ENCODE measurements around the gene PRRT1B.

PRRT1B gene

GRCh38 chr9:131587906-131588305 is 42.6 kb downstream of the PRRT1B start:
- TF ChIP-seq, protein P1, sequence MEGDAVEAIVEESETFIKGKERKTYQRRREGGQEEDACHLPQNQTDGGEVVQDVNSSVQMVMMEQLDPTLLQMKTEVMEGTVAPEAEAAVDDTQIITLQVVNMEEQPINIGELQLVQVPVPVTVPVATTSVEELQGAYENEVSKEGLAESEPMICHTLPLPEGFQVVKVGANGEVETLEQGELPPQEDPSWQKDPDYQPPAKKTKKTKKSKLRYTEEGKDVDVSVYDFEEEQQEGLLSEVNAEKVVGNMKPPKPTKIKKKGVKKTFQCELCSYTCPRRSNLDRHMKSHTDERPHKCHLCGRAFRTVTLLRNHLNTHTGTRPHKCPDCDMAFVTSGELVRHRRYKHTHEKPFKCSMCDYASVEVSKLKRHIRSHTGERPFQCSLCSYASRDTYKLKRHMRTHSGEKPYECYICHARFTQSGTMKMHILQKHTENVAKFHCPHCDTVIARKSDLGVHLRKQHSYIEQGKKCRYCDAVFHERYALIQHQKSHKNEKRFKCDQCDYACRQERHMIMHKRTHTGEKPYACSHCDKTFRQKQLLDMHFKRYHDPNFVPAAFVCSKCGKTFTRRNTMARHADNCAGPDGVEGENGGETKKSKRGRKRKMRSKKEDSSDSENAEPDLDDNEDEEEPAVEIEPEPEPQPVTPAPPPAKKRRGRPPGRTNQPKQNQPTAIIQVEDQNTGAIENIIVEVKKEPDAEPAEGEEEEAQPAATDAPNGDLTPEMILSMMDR (conservative IDR thresholded peaks at IDR 0.05; ENCODE audit: control insufficient read depth, insufficient read depth, low read depth, low read length), result no peak
- no peak overlapping the region for H3K4me3 ChIP-seq (ENCODE audit: control insufficient read depth, low read depth, low read length)
- DNase-seq (ENCODE audit: low read depth), result no peak

DNA sequence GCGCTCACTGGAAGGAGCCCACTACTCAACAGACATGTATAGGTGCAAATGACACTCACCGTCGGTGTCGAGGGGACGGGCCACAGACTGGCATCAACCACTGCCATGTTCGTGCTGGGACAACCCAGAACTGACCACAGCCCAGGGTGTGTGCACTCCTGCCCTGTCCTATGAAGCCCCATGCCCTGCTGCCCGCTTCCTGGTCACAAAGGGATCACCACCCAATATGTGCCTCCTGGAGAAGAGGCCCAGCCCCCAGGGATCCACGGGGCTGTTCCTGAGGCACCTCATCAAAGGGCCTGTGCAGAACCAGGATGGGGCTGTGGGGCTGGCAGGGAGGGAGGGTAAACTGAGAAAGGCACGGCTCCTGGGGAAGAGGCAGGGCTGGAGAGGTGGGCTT is 43.1 kb downstream of the PRRT1B start:
- TF ChIP-seq, protein P1 (conservative IDR thresholded peaks at IDR 0.05; ENCODE audit: control insufficient read depth, insufficient read depth, low read depth, low read length), result no peak
- H3K4me3 ChIP-seq (ENCODE audit: control insufficient read depth, low read depth, low read length), result no peak overlapping the region
- no peak for DNase-seq (ENCODE audit: low read depth)

- DNase-seq (ENCODE audit: low read depth), result no peak
- H3K4me3 ChIP-seq (ENCODE audit: control insufficient read depth, low read depth, low read length), result no peak overlapping the region
- TF ChIP-seq, protein P1 (conservative IDR thresholded peaks at IDR 0.05; ENCODE audit: control insufficient read depth, insufficient read depth, low read depth, low read length), result no peak
Observed at GRCh38 chr9:131589124-131589711, 43.9 kb downstream of the PRRT1B start.

DNA sequence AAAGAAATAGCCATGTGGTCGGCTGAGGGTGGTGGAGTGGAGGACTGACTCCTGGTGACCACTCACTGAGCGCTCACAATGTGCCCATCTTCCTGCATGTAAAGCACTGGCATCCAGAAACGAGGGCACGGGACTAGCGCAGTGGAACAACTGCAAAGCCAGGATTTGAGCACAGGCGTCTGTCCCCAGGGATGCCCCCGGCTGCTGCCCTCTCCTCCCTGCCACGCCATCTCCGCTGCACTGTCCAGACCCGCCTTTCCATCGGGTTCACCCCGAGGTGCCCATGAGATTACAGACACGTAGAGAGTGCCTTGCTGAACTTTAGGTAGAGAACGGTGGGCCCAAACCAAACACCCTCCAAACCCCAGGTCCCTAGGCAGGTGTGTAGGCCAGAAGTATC is 44.7 kb downstream of the PRRT1B start:
- no peak overlapping the region for H3K4me3 ChIP-seq (ENCODE audit: control insufficient read depth, low read depth, low read length)
- DNase-seq (ENCODE audit: low read depth), result no peak
- TF ChIP-seq, protein P1 (conservative IDR thresholded peaks at IDR 0.05; ENCODE audit: control insufficient read depth, insufficient read depth, low read depth, low read length), result no peak

- no peak for DNase-seq (ENCODE audit: low read depth)
- H3K4me3 ChIP-seq (ENCODE audit: control insufficient read depth, low read depth, low read length), result no peak overlapping the region
- TF ChIP-seq, protein P1 (conservative IDR thresholded peaks at IDR 0.05; ENCODE audit: control insufficient read depth, insufficient read depth, low read depth, low read length), result no peak
Observed at GRCh38 chr9:131590449-131590848, 45.1 kb downstream of the PRRT1B start.

- DNase-seq (ENCODE audit: low read depth), result peak; percentile 69
- H3K4me3 ChIP-seq (ENCODE audit: control insufficient read depth, low read depth, low read length), result no peak overlapping the region
- TF ChIP-seq, protein P1 (conservative IDR thresholded peaks at IDR 0.05; ENCODE audit: control insufficient read depth, insufficient read depth, low read depth, low read length), result peak; percentile 79
Observed at GRCh38 chr9:131590907-131591844, 45.9 kb downstream of the PRRT1B start.

Measured in fibroblast of mammary gland (primary cell).